GM12878 (cell line): ENCODE measurements around the gene ELN. TPM values are rescaled to one million over a fixed set of nuclear protein-coding genes. Genes with fewer than 3 reads are reported as not detected.
A peak's percentile ranks its signal among the peaks of the same experiment; 100 is the strongest.

ENCODE experiments used
- ATAC-seq: fragments of 200-7000 bp; cut with Tn5 transposase; 3 replicates; pipeline ENCODE4 v1.9.1; 2020; ENCODE audit warnings: mild to moderate bottlenecking, moderate library complexity
- BruUV-seq: library from RNA; stranded (reverse); fragments of 400-500 nt; replicated peaks from 2 replicates; lab custom pipeline; 2021; lab: Mats Ljungman, UMichigan
- CTCF ChIA-PET: fragments of 300-600 bp; sonication (Branson Sonifier 250); formaldehyde crosslinking; extraction: SDS; loops from one replicate; lab custom pipeline; 2021; ENCODE audit warnings: inconsistent platforms; lab: Yijun Ruan, JAX
- POLR2A ChIA-PET: fragments of 350-600 bp; formaldehyde crosslinking; extraction: SDS; loops from one replicate; lab custom pipeline; 2021; ENCODE audit warnings: inconsistent platforms; lab: Charles Lee
- RAD21 ChIA-PET: fragments of 300-600 bp; sonication (Branson Sonifier 250); formaldehyde crosslinking; loops from one replicate; lab custom pipeline; 2023; ENCODE audit warnings: antibody characterized with exemption; ENCODE audit not compliant: unreplicated experiment; lab: Charles Lee
- SMC1A ChIA-PET: fragments of 300-600 bp; sonication (Branson Sonifier 250); formaldehyde crosslinking; loops from one replicate; lab custom pipeline; 2023; ENCODE audit not compliant: unreplicated experiment, uncharacterized antibody; lab: Charles Lee
- DNase-seq: peaks from one replicate; pipeline ENCODE4 v3.0.0-alpha.2; 2011; ENCODE audit warnings: low read depth, low spot score
- FAIRE-seq: peaks from 3 replicates; lab custom pipeline; 2011; peaks lifted over from hg19 to GRCh38; lab: Jason Lieb, UNC
- H2AFZ ChIP-seq: 2 replicates; pipeline ENCODE4 v1.6.0; 2011; ENCODE audit warnings: low read depth, low read length, control low read depth; ENCODE audit not compliant: control insufficient read depth
- H3K27ac ChIP-seq: 2 replicates; pipeline ENCODE4 v1.5.1; 2011; ENCODE audit warnings: control low read depth; ENCODE audit not compliant: control insufficient read depth, insufficient read depth
- H3K27me3 ChIP-seq, 2 experiments: replicated peaks in 1 of 2; 2 replicates each; pipeline versions ENCODE4 v1.6.0 to v1.6.1; 2011; ENCODE audit warnings: low read length in 1 of 2; ENCODE audit not compliant: control insufficient read depth in 2 of 2, insufficient read depth in 2 of 2
- H3K36me3 ChIP-seq, 2 experiments: 2 replicates each; pipeline ENCODE4 v1.5.1; 2011; ENCODE audit warnings: low read length in 1 of 2; ENCODE audit not compliant: control insufficient read depth in 2 of 2, insufficient read depth in 2 of 2
- H3K4me1 ChIP-seq: 2 replicates; pipeline ENCODE4 v1.6.1; 2011; ENCODE audit warnings: mild to moderate bottlenecking, low read length, moderate library complexity, mixed read lengths; ENCODE audit not compliant: control insufficient read depth, insufficient read depth
- H3K4me2 ChIP-seq: 2 replicates; pipeline ENCODE4 v1.6.0; 2011; ENCODE audit warnings: control low read depth; ENCODE audit not compliant: control insufficient read depth, insufficient read depth
- H3K4me3 ChIP-seq: fragments of 200-600 bp; sonication (generic); 2 replicates; pipeline ENCODE4 v1.5.1; 2016
- H3K79me2 ChIP-seq: 2 replicates; pipeline ENCODE4 v1.6.0; 2011; ENCODE audit warnings: low read length; ENCODE audit not compliant: control insufficient read depth, insufficient read depth
- H3K9ac ChIP-seq: 2 replicates; pipeline ENCODE4 v1.8.0; 2011; ENCODE audit warnings: low read length, control low read depth, mixed read lengths; ENCODE audit not compliant: control insufficient read depth, insufficient read depth
- H3K9me3 ChIP-seq: replicated peaks from 3 replicates; pipeline ENCODE4 v1.5.1; 2011; ENCODE audit warnings: mild to moderate bottlenecking, low read length; ENCODE audit not compliant: control insufficient read depth, insufficient read depth
- H4K20me1 ChIP-seq: 2 replicates; pipeline ENCODE4 v1.6.0; 2011; ENCODE audit not compliant: control insufficient read depth, insufficient read depth
- CBX3 ChIP-seq: fragments of 200-600 bp; sonication (generic); IDR thresholded peaks from 2 replicates; pipeline ENCODE4 v1.6.1; 2016; ENCODE audit warnings: low read depth, borderline replicate concordance
- ETV6 ChIP-seq, 2 experiments: fragments of 450-650 bp in 1 of 2; IDR thresholded peaks in 1 of 2; conservative IDR thresholded peaks in 1 of 2; 2 replicates each; pipeline ENCODE4 v1.6.1; 2014; ENCODE audit warnings: antibody characterized with exemption in 1 of 2, borderline replicate concordance in 1 of 2, low read depth in 1 of 2, mild to moderate bottlenecking in 1 of 2, moderate library complexity in 1 of 2
- HCFC1 ChIP-seq: fragments of 150-350 bp; IDR thresholded peaks from 2 replicates; pipeline ENCODE4 v1.6.1; 2014; ENCODE audit warnings: low read length
- SREBF1 ChIP-seq: IDR thresholded peaks from 2 replicates; pipeline ENCODE4 v1.6.1; 2012; ENCODE audit warnings: mild to moderate bottlenecking, low read length
- USF2 ChIP-seq: IDR thresholded peaks from 2 replicates; pipeline ENCODE4 v1.6.1; 2011; ENCODE audit warnings: low read depth, low read length, improper control_type of control experiment, borderline replicate concordance
- YY1 ChIP-seq: IDR thresholded peaks from 2 replicates; pipeline ENCODE4 v1.6.1; 2011; ENCODE audit warnings: low read depth, mild to moderate bottlenecking, low read length
- ZNF274 ChIP-seq: IDR thresholded peaks from one replicate; pipeline ENCODE4 v1.8.0; 2011; ENCODE audit not compliant: insufficient read length, insufficient read depth
- WGBS: methylation state at CpG from one replicate; pipeline ENCODE4 v1.1.6; 2016; ENCODE audit warnings: low lambda C conversion rate; ENCODE audit not compliant: insufficient replicate concordance, insufficient coverage; ENCODE audit errors: missing lambda C conversion rate; 5-methylcytosine and 5-hydroxymethylcytosine counted together
- in situ Hi-C: fragments of 300-500 bp; cut with MboI; formaldehyde crosslinking; loops from 9 replicates; pipeline ENCODE4 v1.14.3; 2018; ENCODE audit warnings: mixed read lengths
- intact Hi-C: fragments of 100-400 bp; cut with micrococcal nuclease; formaldehyde crosslinking; loops from one replicate; pipeline ENCODE4 v1.14.2; 2022; ENCODE audit not compliant: unreplicated experiment
- polyA plus RNA-seq, 11 experiments: library from polyadenylated mRNA; depleted of rRNA in 4 of 11; unstranded in 6 of 11; stranded (reverse) in 5 of 11; fragments of >200 nt; fragmentation: Nextera tagmentation in 4 of 11; fragmentation: Illumina TruSeq in 1 of 11; extraction: Ambion mirVana in 4 of 11; extraction: Trizol in 1 of 11; gene quantifications; 1 replicate in 1 of 11; 2 replicates in 10 of 11; pipeline versions ENCODE4 v1.2.1 to v1.2.3, GENCODE V29; 2011 to 2016; ENCODE audit warnings: inconsistent platforms in 2 of 11, missing spikeins in 2 of 11, low read depth in 1 of 11
- total RNA-seq, 4 experiments: library from RNA; depleted of rRNA in 3 of 4; stranded (reverse); fragments of >200 nt in 3 of 4; fragmentation: Illumina TruSeq in 1 of 4; extraction: Trizol in 1 of 4; gene quantifications; 2 replicates each; pipeline versions ENCODE4 v1.2.1 to v1.2.3, GENCODE V29; 2013 to 2021
- TF ChIP-seq, protein P1 (sequence below): IDR thresholded peaks from 2 replicates; pipeline ENCODE4 v1.6.1; 2012; ENCODE audit warnings: low read depth, low read length, improper control_type of control experiment

ELN gene
- total and polyA plus RNA-seq, 10 of the 15 experiments (the other 5 are each of a cell fraction or from before 2014, with no cell fraction given) = 0.08 to 0.27 (median 0.23) TPM; not detected in 7

DNA sequence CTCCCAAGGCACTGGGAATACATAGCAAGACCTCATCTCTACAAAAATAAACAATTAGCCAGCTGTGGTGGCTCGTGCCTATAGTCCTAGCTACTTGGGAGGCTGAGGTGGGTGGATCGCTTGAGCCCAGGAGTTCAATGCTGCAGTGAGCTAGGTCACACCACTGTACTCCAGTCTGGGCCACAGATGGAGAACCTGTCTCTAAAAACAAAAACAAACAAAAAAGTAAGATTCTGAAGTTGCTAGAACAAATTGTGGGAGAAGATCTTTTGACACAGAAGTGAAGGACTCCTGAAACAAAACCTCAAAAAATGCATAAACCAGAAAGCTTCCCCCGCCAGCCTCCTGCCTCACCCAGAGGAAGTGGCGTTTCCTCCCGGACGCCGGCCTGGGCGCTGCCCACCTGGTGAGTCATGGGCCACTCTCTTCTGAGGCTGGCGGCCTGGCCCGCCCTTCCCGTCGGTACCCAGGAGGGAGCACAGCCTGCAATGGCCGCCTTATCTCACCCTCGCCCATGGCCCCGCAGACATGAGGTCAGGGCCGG is 25.4 kb upstream of the ELN start:
- no peak for FAIRE-seq
- SMC1A ChIA-PET = no interaction called here
- H3K4me3 ChIP-seq = no peak overlapping the region
- BruUV-seq = no TSS peak
- intact Hi-C loops = no loop called here
- no peaks in the 10 kb centered on the region; the same call in 1 of the 2 replicates for H4K20me1 ChIP-seq
- TF ChIP-seq SREBF1 = no peak
- TF ChIP-seq HCFC1 = no peak
- TF ChIP-seq, protein P1, sequence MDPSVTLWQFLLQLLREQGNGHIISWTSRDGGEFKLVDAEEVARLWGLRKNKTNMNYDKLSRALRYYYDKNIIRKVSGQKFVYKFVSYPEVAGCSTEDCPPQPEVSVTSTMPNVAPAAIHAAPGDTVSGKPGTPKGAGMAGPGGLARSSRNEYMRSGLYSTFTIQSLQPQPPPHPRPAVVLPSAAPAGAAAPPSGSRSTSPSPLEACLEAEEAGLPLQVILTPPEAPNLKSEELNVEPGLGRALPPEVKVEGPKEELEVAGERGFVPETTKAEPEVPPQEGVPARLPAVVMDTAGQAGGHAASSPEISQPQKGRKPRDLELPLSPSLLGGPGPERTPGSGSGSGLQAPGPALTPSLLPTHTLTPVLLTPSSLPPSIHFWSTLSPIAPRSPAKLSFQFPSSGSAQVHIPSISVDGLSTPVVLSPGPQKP = no peak
- TF ChIP-seq ETV6 (conservative IDR thresholded peaks at IDR 0.05 in 1 of 2, IDR thresholded peaks at IDR 0.05 in 1 of 2; ENCODE audit: borderline replicate concordance in 1 of 2, low read depth in 1 of 2) = no peak
- no peak for TF ChIP-seq ZNF274
- no peak for TF ChIP-seq CBX3
- no peak for TF ChIP-seq USF2
- TF ChIP-seq YY1 = no peak
- TF ChIP-seq, all 136 proteins: peak for 0
- Histone ChIP-seq H3K27ac (no peak overlapping the region), H3K4me2 (0 out of 2 replicates have a peak overlapping the region, but pooled peaks have one; percentile 33), H3K9me3 (no peaks in the 10 kb centered on the region), H2AFZ (no peak overlapping the region; the same call in 1 of the 2 replicates), H3K79me2 (no peaks in the 10 kb centered on the region), H3K36me3 (no peaks in the 10 kb centered on the region), H3K4me1 (no peaks in the 10 kb centered on the region; the same call in 1 of the 2 replicates), H3K27me3 (no peaks in the 10 kb centered on the region; a peak in 1 of 4 replicates), H3K9ac (no peak overlapping the region)
- CTCF ChIA-PET = no interaction called here
- in situ Hi-C loops = no loop called here
- RAD21 ChIA-PET = no interaction called here
- DNase-seq (no peak), ATAC-seq (peak; percentile 61)
- WGBS = 15% methylated on average over 16 of the region's 16 CpGs
- POLR2A ChIA-PET = interaction anchor here (0.6 kb wide), 1 partner anchor 443 kb away, joined by 3 read pairs; no protein-coding TSS in a partner anchor
